SK-N-SH (cell line): ENCODE data around the gene PPM1B. TPM values are rescaled to one million over a fixed set of nuclear protein-coding genes. Genes with fewer than 3 reads are reported as not detected.

ENCODE experiments used
- CTCF ChIA-PET: fragments of 300-600, 350-600 bp; formaldehyde crosslinking; extraction: SDS; loops from one replicate; lab custom pipeline; 2021; lab: Yijun Ruan, JAX
- POLR2A ChIA-PET: fragments of 350-600 bp; sonication (Branson Sonifier 250); formaldehyde crosslinking; extraction: SDS; loops from one replicate; lab custom pipeline; 2020; ENCODE audit warnings: antibody characterized with exemption, inconsistent platforms; lab: Yijun Ruan, JAX
- DNase-seq: peaks from one replicate; pipeline ENCODE4 v3.0.0; 2012
- H2AFZ ChIP-seq: fragments of 200-600 bp; sonication (generic); 2 replicates; pipeline ENCODE4 v1.8.1; 2016; ENCODE audit warnings: antibody characterized with exemption, mild to moderate bottlenecking, low read depth
- H3F3A ChIP-seq: fragments of 200-600 bp; sonication (generic); replicated peaks from 2 replicates; pipeline ENCODE3; 2016; ENCODE audit warnings: antibody characterized with exemption, mild to moderate bottlenecking; ENCODE audit not compliant: insufficient read depth
- H3K27ac ChIP-seq, 2 experiments: fragments of 200-500 bp in 1 of 2; fragments of 200-600 bp in 1 of 2; sonication (Bioruptor generic) in 1 of 2; sonication (generic), shearing (Covaris generic) in 1 of 2; 2 replicates each; pipeline versions ENCODE4 v1.5.1 to v1.6.1; 2014 to 2016; ENCODE audit warnings: low read depth in 2 of 2, inconsistent platforms in 1 of 2, low read length in 1 of 2, mild to moderate bottlenecking in 1 of 2, mixed read lengths in 1 of 2
- H3K27me3 ChIP-seq: fragments of 200-600 bp; sonication (generic), shearing (Covaris generic); 2 replicates; pipeline ENCODE4 v1.6.1; 2016; ENCODE audit warnings: mixed run types; ENCODE audit not compliant: insufficient read depth
- H3K36me3 ChIP-seq, 2 experiments: fragments of 200-500 bp in 1 of 2; fragments of 200-600 bp in 1 of 2; sonication (Bioruptor generic) in 1 of 2; sonication (generic) in 1 of 2; replicated peaks in 1 of 2; 2 replicates each; pipeline versions ENCODE3 to v1.5.1; 2014 to 2016; ENCODE audit warnings: low read length in 1 of 2, mild to moderate bottlenecking in 1 of 2; ENCODE audit not compliant: insufficient read depth in 2 of 2, control insufficient read depth in 1 of 2
- H3K4me1 ChIP-seq, 2 experiments: fragments of 200-500 bp in 1 of 2; fragments of 200-600 bp in 1 of 2; sonication (Bioruptor generic) in 1 of 2; sonication (generic), shearing (Covaris generic) in 1 of 2; 2 replicates each; pipeline versions ENCODE4 v1.5.1 to v1.6.1; 2014 to 2016; ENCODE audit warnings: low read depth in 1 of 2, low read length in 1 of 2, mixed run types in 1 of 2; ENCODE audit not compliant: insufficient read depth in 2 of 2, control insufficient read depth in 1 of 2
- H3K4me2 ChIP-seq: fragments of 200-600 bp; sonication (generic), shearing (Covaris generic); 2 replicates; pipeline ENCODE4 v1.6.1; 2017; ENCODE audit warnings: mixed run types
- H3K4me3 ChIP-seq, 2 experiments: fragments of 200-500 bp in 1 of 2; fragments of 200-600 bp in 1 of 2; sonication (Bioruptor generic) in 1 of 2; sonication (generic), shearing (Covaris generic) in 1 of 2; 2 replicates each; pipeline versions ENCODE4 v1.5.1 to v1.8.1; 2014 to 2016; ENCODE audit warnings: low read depth in 2 of 2, inconsistent platforms in 1 of 2, low read length in 1 of 2, mild to moderate bottlenecking in 1 of 2, mixed read lengths in 1 of 2, moderate library complexity in 1 of 2
- H3K79me2 ChIP-seq: fragments of 200-600 bp; sonication (generic); 2 replicates; pipeline ENCODE4 v1.8.1; 2017; ENCODE audit warnings: mild to moderate bottlenecking; ENCODE audit not compliant: insufficient read depth
- H3K9ac ChIP-seq: fragments of 200-600 bp; sonication (generic); 2 replicates; pipeline ENCODE4 v1.6.1; 2017; ENCODE audit warnings: mixed run types
- H3K9me2 ChIP-seq: fragments of 200-600 bp; sonication (generic); 2 replicates; pipeline ENCODE4 v1.6.1; 2017; ENCODE audit warnings: mixed run types
- H3K9me3 ChIP-seq: fragments of 200-600 bp; sonication (generic); 2 replicates; pipeline ENCODE4 v1.6.1; 2017; ENCODE audit warnings: mixed run types, mild to moderate bottlenecking, moderate library complexity
- H4K20me1 ChIP-seq: fragments of 200-600 bp; sonication (generic); 2 replicates; pipeline ENCODE4 v1.6.1; 2017; ENCODE audit warnings: mild to moderate bottlenecking, mixed run types; ENCODE audit not compliant: insufficient read depth
- CHD2 ChIP-seq: fragments of 150-350 bp; IDR thresholded peaks from 2 replicates; pipeline ENCODE4 v1.6.1; 2018; ENCODE audit warnings: low read length; ENCODE audit not compliant: partially characterized antibody
- ELF1 ChIP-seq: IDR thresholded peaks from 2 replicates; pipeline ENCODE4 v1.4.0; 2012
- EZH2phosphoT487 ChIP-seq: fragments of 200-600 bp; sonication (generic); IDR thresholded peaks from 2 replicates; pipeline ENCODE4 v1.6.1; 2017; ENCODE audit warnings: low read depth, mixed run types, mild to moderate bottlenecking, antibody characterized with exemption, moderate library complexity, borderline replicate concordance
- FOXJ3 ChIP-seq: sonication (generic); formaldehyde crosslinking; IDR thresholded peaks from 2 replicates; pipeline ENCODE4 v1.5.1; 2020; ENCODE audit warnings: mild to moderate bottlenecking, missing genetic modification reagents
- GATA2 ChIP-seq: sonication (generic); formaldehyde crosslinking; IDR thresholded peaks from 2 replicates; pipeline ENCODE4 v1.5.0; 2020; ENCODE audit warnings: mild to moderate bottlenecking, missing genetic modification reagents
- JUND ChIP-seq: IDR thresholded peaks from 2 replicates; pipeline ENCODE4 v1.4.0; 2012
- MEF2A ChIP-seq: IDR thresholded peaks from 2 replicates; pipeline ENCODE4 v1.4.0; 2012; ENCODE audit warnings: low read depth, borderline replicate concordance
- NRF1 ChIP-seq: IDR thresholded peaks from 2 replicates; pipeline ENCODE4 v1.6.1; 2012; ENCODE audit warnings: low read depth, mild to moderate bottlenecking, low read length
- PBX3 ChIP-seq: IDR thresholded peaks from 2 replicates; pipeline ENCODE4; 2012
- POLR2AphosphoS5 ChIP-seq: IDR thresholded peaks from 2 replicates; pipeline ENCODE4 v1.6.1; 2012; ENCODE audit warnings: low read depth, low read length
- RAD21 ChIP-seq: IDR thresholded peaks from 2 replicates; pipeline ENCODE4 v1.6.1; 2012; ENCODE audit warnings: mild to moderate bottlenecking, low read length
- RXRA ChIP-seq: IDR thresholded peaks from 2 replicates; pipeline ENCODE4 v1.4.0; 2012; ENCODE audit warnings: low read depth, mild to moderate bottlenecking, borderline replicate concordance
- TAF1 ChIP-seq: IDR thresholded peaks from 2 replicates; pipeline ENCODE4 v1.6.1; 2012; ENCODE audit warnings: low read depth, mild to moderate bottlenecking, low read length, moderate library complexity, borderline replicate concordance
- TCF12 ChIP-seq: IDR thresholded peaks from 2 replicates; pipeline ENCODE4 v1.4.0; 2012
- TEAD4 ChIP-seq: IDR thresholded peaks from 2 replicates; pipeline ENCODE4 v1.4.0; 2012; ENCODE audit warnings: mild to moderate bottlenecking, borderline replicate concordance; ENCODE audit not compliant: insufficient read depth
- WGBS: methylation state at CpG from one replicate; pipeline ENCODE4 v1.1.6; 2017; ENCODE audit warnings: low lambda C conversion rate; 5-methylcytosine and 5-hydroxymethylcytosine counted together
- polyA plus RNA-seq, 3 experiments: library from polyadenylated mRNA; depleted of rRNA; stranded (reverse); fragments of >200 nt; gene quantifications; 2 replicates each; pipeline ENCODE4 v1.2.3, GENCODE V29; 2012
- TF ChIP-seq, protein P1 (sequence below): fragments of 200-600 bp; sonication (generic); IDR thresholded peaks from 2 replicates; pipeline ENCODE4 v1.6.1; 2017; ENCODE audit warnings: antibody characterized with exemption, mild to moderate bottlenecking, moderate library complexity
- TF ChIP-seq, protein P2 (sequence below): IDR thresholded peaks from 2 replicates; pipeline ENCODE4 v1.4.0; 2012; ENCODE audit warnings: low read depth, borderline replicate concordance
- TF ChIP-seq, protein P3 (sequence below): fragments of 150-350 bp; IDR thresholded peaks from 2 replicates; pipeline ENCODE4 v1.6.1; 2017; ENCODE audit warnings: antibody characterized with exemption, low read length, low read depth, borderline replicate concordance
- TF ChIP-seq, protein P4 (sequence below): IDR thresholded peaks from 2 replicates; pipeline ENCODE4 v1.4.0; 2012; ENCODE audit warnings: low read depth, borderline replicate concordance

Gene PPM1B
- polyA plus RNA-seq, 1 of the 3 experiments (the other 2 are of a cell fraction): 16.2 TPM

GRCh38 chr2:44273596-44273995, 104.9 kb downstream of the PPM1B start:
- TF ChIP-seq ELF1 (no peak), JUND (no peak), TAF1 (no peak), FOXJ3 (CRISPR knock-in tag) (no peak), RAD21 (no peak), GATA2 (no peak), MEF2A (no peak)
- TF ChIP-seq, protein P1, sequence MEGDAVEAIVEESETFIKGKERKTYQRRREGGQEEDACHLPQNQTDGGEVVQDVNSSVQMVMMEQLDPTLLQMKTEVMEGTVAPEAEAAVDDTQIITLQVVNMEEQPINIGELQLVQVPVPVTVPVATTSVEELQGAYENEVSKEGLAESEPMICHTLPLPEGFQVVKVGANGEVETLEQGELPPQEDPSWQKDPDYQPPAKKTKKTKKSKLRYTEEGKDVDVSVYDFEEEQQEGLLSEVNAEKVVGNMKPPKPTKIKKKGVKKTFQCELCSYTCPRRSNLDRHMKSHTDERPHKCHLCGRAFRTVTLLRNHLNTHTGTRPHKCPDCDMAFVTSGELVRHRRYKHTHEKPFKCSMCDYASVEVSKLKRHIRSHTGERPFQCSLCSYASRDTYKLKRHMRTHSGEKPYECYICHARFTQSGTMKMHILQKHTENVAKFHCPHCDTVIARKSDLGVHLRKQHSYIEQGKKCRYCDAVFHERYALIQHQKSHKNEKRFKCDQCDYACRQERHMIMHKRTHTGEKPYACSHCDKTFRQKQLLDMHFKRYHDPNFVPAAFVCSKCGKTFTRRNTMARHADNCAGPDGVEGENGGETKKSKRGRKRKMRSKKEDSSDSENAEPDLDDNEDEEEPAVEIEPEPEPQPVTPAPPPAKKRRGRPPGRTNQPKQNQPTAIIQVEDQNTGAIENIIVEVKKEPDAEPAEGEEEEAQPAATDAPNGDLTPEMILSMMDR: no peak
- POLR2A ChIA-PET: interaction anchor here (0.7 kb wide), 1 partner anchor 44 kb away, joined by 3 read pairs; no protein-coding TSS in a partner anchor
- H3K4me2 ChIP-seq: no peak overlapping the region
- H3K27me3 ChIP-seq: no peaks in the 10 kb centered on the region
- CTCF ChIA-PET: interaction anchor here (0.8 to 2.2 kb wide), 2 partner anchors 22 to 28 kb away, joined by 4 to 9 read pairs; no protein-coding TSS in a partner anchor
- no peaks in the 10 kb centered on the region for H3K9me3 ChIP-seq
- H3K9me2 ChIP-seq: no peaks in the 10 kb centered on the region
- WGBS: 56% methylated on average over 2 of the region's 2 CpGs
- no peak overlapping the region for H3K9ac ChIP-seq
- H2AFZ ChIP-seq: no peak overlapping the region
- H3K36me3 ChIP-seq: no peaks in the 10 kb centered on the region
- no peak for DNase-seq
- no peaks in the 10 kb centered on the region for H4K20me1 ChIP-seq
- H3K4me3 ChIP-seq: no peak overlapping the region
- no peaks in the 10 kb centered on the region for H3K79me2 ChIP-seq
- no peaks in the 10 kb centered on the region; a peak in 1 of 4 replicates for H3K4me1 ChIP-seq
- no peaks in the 10 kb centered on the region for H3F3A ChIP-seq
- H3K27ac ChIP-seq: no peak overlapping the region

GRCh38 chr2:44275927-44276303, 107.2 kb downstream of the PPM1B start:
- Histone ChIP-seq H3K4me1 (no peaks in the 10 kb centered on the region), H3K79me2 (no peaks in the 10 kb centered on the region), H2AFZ (no peak overlapping the region), H3K27me3 (no peaks in the 10 kb centered on the region), H4K20me1 (no peaks in the 10 kb centered on the region), H3K9ac (no peak overlapping the region), H3K4me3 (no peak overlapping the region), H3K4me2 (no peak overlapping the region), H3K36me3 (no peaks in the 10 kb centered on the region), H3K9me2 (no peaks in the 10 kb centered on the region), H3K9me3 (no peaks in the 10 kb centered on the region), H3F3A (no peaks in the 10 kb centered on the region), H3K27ac (no peak overlapping the region)
- POLR2A ChIA-PET: no interaction called here
- DNase-seq: no peak
- 50% methylated on average over 2 of the region's 2 CpGs for WGBS
- CTCF ChIA-PET: interaction anchor here (1.2 to 1.9 kb wide), 5 partner anchors 8 to 189 kb away, joined by 3 to 6 read pairs (median 6); no protein-coding TSS in a partner anchor
- TF ChIP-seq, protein P2, sequence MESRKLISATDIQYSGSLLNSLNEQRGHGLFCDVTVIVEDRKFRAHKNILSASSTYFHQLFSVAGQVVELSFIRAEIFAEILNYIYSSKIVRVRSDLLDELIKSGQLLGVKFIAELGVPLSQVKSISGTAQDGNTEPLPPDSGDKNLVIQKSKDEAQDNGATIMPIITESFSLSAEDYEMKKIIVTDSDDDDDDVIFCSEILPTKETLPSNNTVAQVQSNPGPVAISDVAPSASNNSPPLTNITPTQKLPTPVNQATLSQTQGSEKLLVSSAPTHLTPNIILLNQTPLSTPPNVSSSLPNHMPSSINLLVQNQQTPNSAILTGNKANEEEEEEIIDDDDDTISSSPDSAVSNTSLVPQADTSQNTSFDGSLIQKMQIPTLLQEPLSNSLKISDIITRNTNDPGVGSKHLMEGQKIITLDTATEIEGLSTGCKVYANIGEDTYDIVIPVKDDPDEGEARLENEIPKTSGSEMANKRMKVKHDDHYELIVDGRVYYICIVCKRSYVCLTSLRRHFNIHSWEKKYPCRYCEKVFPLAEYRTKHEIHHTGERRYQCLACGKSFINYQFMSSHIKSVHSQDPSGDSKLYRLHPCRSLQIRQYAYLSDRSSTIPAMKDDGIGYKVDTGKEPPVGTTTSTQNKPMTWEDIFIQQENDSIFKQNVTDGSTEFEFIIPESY: no peak
- TF ChIP-seq MEF2A: no peak
- TF ChIP-seq GATA2: no peak
- TF ChIP-seq FOXJ3 (CRISPR knock-in tag): no peak
- TF ChIP-seq, protein P3, sequence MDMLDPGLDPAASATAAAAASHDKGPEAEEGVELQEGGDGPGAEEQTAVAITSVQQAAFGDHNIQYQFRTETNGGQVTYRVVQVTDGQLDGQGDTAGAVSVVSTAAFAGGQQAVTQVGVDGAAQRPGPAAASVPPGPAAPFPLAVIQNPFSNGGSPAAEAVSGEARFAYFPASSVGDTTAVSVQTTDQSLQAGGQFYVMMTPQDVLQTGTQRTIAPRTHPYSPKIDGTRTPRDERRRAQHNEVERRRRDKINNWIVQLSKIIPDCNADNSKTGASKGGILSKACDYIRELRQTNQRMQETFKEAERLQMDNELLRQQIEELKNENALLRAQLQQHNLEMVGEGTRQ: no peak
- TF ChIP-seq EZH2phosphoT487: no peak
- TF ChIP-seq JUND: no peak
- no peak for TF ChIP-seq PBX3
- no peak for TF ChIP-seq TCF12
- TF ChIP-seq, protein P4, sequence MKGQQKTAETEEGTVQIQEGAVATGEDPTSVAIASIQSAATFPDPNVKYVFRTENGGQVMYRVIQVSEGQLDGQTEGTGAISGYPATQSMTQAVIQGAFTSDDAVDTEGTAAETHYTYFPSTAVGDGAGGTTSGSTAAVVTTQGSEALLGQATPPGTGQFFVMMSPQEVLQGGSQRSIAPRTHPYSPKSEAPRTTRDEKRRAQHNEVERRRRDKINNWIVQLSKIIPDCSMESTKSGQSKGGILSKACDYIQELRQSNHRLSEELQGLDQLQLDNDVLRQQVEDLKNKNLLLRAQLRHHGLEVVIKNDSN: no peak
- TF ChIP-seq TEAD4: no peak
- TF ChIP-seq ELF1: no peak
- TF ChIP-seq CHD2: no peak
- no peak for TF ChIP-seq NRF1
- no peak for TF ChIP-seq RAD21
- TF ChIP-seq RXRA: no peak
- no peak for TF ChIP-seq POLR2AphosphoS5
